ENCODE data around the gene NAB1.

NAB1 gene

GRCh38 chr2:190717306-190717705 is 68.4 kb downstream of the NAB1 start:
- H3K4me1 ChIP-seq (ENCODE audit: control insufficient read depth in 1 of 2, insufficient read depth in 1 of 2, low read depth in 1 of 2, low read length in 1 of 2) = no peaks in the 10 kb centered on the region
- H3K36me3 ChIP-seq = no peaks in the 10 kb centered on the region
- no peak overlapping the region for H3K27ac ChIP-seq
- H3K4me3 ChIP-seq (ENCODE audit: low read depth in 1 of 2, low read length in 1 of 2) = no peak overlapping the region
- TF ChIP-seq CTCF (IDR thresholded peaks at IDR 0.05) = no peak
- no peaks in the 10 kb centered on the region for H3K9me3 ChIP-seq
- H3K27me3 ChIP-seq = no peaks in the 10 kb centered on the region

- Histone ChIP-seq H3K27me3 (no peaks in the 10 kb centered on the region), H3K27ac (no peak overlapping the region), H3K4me3 (ENCODE audit: low read depth in 1 of 2, low read length in 1 of 2) (no peak overlapping the region), H3K36me3 (no peaks in the 10 kb centered on the region), H3K4me1 (ENCODE audit: control insufficient read depth in 1 of 2, insufficient read depth in 1 of 2, low read depth in 1 of 2, low read length in 1 of 2) (no peaks in the 10 kb centered on the region), H3K9me3 (no peaks in the 10 kb centered on the region)
- TF ChIP-seq CTCF (IDR thresholded peaks at IDR 0.05) = no peak
Measured at GRCh38 chr2:190717764-190718651, 69.1 kb downstream of the NAB1 start.

GRCh38 chr2:190718652-190719526 is 70.0 kb downstream of the NAB1 start:
- TF ChIP-seq CTCF (IDR thresholded peaks at IDR 0.05) = no peak
- Histone ChIP-seq H3K4me3 (ENCODE audit: low read depth in 1 of 2, low read length in 1 of 2) (no peak overlapping the region), H3K27ac (no peak overlapping the region), H3K36me3 (no peaks in the 10 kb centered on the region), H3K4me1 (ENCODE audit: control insufficient read depth in 1 of 2, insufficient read depth in 1 of 2, low read depth in 1 of 2, low read length in 1 of 2) (no peaks in the 10 kb centered on the region), H3K9me3 (no peaks in the 10 kb centered on the region), H3K27me3 (no peaks in the 10 kb centered on the region)

GRCh38 chr2:190720276-190720675 is 71.4 kb downstream of the NAB1 start:
- Histone ChIP-seq H3K27me3 (no peaks in the 10 kb centered on the region), H3K4me3 (ENCODE audit: low read depth in 1 of 2, low read length in 1 of 2) (no peak overlapping the region), H3K9me3 (no peaks in the 10 kb centered on the region), H3K36me3 (no peaks in the 10 kb centered on the region), H3K4me1 (ENCODE audit: control insufficient read depth in 1 of 2, insufficient read depth in 1 of 2, low read depth in 1 of 2, low read length in 1 of 2) (no peaks in the 10 kb centered on the region), H3K27ac (no peak overlapping the region)
- no peak for TF ChIP-seq CTCF (IDR thresholded peaks at IDR 0.05)

GRCh38 chr2:190720691-190721090 is 71.8 kb downstream of the NAB1 start:
- no peak for TF ChIP-seq CTCF (IDR thresholded peaks at IDR 0.05)

More at GRCh38 chr2:190720691-190721090, 71.8 kb downstream of the NAB1 start:
- H3K27me3 ChIP-seq = no peaks in the 10 kb centered on the region
- no peaks in the 10 kb centered on the region for H3K36me3 ChIP-seq
- no peaks in the 10 kb centered on the region for H3K4me1 ChIP-seq (ENCODE audit: control insufficient read depth in 1 of 2, insufficient read depth in 1 of 2, low read depth in 1 of 2, low read length in 1 of 2)
- no peak overlapping the region for H3K27ac ChIP-seq
- H3K9me3 ChIP-seq = no peaks in the 10 kb centered on the region
- H3K4me3 ChIP-seq (ENCODE audit: low read depth in 1 of 2, low read length in 1 of 2) = no peak overlapping the region
